Fibroblast of the aortic adventitia (primary cell): ENCODE data around the gene CFL2. TPM values are rescaled to one million over a fixed set of nuclear protein-coding genes. Genes with fewer than 3 reads are reported as not detected.

ENCODE experiments used
- DNase-seq: peaks from one replicate; pipeline ENCODE4 v3.0.0-alpha.2; 2010; ENCODE audit warnings: low read depth
- H3K4me3 ChIP-seq: 2 replicates; pipeline ENCODE4 v1.5.1; 2011; ENCODE audit warnings: low read depth, mild to moderate bottlenecking, control low read depth, low read length, moderate library complexity
- small RNA-seq: library from RNA; depleted of rRNA; stranded (forward); fragments of <200 nt; gene quantifications from one replicate; pipeline ENCODE3, GENCODE V24; 2012
- total RNA-seq: library from RNA; depleted of rRNA; stranded (reverse); fragments of >200 nt; gene quantifications from 2 replicates; pipeline ENCODE4 v1.2.3, GENCODE V29; 2012; ENCODE audit warnings: low replicate concordance
- TF ChIP-seq, protein P1 (sequence below): IDR thresholded peaks from 2 replicates; pipeline ENCODE4 v1.5.1; 2011; ENCODE audit warnings: mild to moderate bottlenecking, low read length, control low read depth, inconsistent platforms; ENCODE audit not compliant: insufficient read depth

Gene CFL2
- total RNA-seq, 1 donor = 107 TPM

DNA sequence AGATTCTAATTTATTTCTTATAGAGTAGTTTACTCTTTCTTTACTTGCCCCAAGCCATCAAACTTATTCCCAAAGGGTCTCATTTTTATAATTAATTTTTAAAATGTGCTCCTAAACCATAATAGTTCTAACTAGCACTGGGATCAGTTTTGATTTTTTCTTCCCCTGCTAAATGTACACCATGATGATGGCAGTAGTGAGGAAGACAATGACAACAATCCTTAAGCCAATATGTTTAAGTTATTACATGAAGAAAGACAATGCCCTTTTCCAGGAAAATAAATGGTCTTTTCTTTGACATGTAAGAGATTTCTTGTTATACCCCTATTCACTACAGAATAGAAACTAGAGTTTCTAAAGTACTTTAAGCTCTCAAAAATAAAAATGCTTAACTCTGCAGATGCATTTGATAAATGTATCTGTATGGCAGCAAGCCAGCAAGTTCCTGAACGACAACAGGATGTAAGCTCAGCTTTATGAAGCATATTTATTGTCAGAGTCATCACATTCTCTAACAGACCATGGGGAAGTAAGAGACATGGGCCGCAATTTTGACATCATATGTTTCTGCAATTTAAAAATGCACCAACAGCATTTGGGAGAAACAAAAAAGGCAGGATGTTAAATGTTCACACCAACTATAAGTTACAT, 48.5 kb downstream of the CFL2 start:
- DNase-seq = peak; percentile 89
- H3K4me3 ChIP-seq = no peak overlapping the region
- TF ChIP-seq, protein P1, sequence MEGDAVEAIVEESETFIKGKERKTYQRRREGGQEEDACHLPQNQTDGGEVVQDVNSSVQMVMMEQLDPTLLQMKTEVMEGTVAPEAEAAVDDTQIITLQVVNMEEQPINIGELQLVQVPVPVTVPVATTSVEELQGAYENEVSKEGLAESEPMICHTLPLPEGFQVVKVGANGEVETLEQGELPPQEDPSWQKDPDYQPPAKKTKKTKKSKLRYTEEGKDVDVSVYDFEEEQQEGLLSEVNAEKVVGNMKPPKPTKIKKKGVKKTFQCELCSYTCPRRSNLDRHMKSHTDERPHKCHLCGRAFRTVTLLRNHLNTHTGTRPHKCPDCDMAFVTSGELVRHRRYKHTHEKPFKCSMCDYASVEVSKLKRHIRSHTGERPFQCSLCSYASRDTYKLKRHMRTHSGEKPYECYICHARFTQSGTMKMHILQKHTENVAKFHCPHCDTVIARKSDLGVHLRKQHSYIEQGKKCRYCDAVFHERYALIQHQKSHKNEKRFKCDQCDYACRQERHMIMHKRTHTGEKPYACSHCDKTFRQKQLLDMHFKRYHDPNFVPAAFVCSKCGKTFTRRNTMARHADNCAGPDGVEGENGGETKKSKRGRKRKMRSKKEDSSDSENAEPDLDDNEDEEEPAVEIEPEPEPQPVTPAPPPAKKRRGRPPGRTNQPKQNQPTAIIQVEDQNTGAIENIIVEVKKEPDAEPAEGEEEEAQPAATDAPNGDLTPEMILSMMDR = no peak

DNA sequence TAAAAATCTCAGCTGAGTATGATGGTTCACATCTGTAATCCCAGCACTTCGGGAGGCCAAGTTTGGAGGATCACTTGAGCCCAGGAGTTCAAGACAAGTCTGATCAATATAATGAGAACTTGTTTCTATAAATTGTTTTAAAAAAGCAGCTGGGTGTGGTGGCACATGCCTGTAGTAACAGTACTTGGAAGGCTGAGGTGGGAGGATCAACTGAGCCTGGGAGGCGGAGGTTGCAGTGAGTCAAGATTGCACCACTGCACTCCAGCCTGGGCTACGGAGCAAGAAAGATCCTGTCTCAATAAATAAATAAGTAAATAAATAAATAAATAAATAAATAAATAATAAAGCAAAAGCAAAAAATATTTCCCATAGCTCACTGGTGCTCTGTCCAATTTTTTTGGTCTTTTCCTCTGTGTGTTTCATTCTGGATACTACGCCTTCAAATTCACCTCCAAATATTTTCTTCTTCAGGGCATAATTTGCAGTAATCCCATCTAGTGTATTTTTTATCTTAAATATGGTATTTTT, 51.8 kb downstream of the CFL2 start:
- H3K4me3 ChIP-seq = no peak overlapping the region
- no peak for DNase-seq
- TF ChIP-seq, protein P1 = no peak

DNA sequence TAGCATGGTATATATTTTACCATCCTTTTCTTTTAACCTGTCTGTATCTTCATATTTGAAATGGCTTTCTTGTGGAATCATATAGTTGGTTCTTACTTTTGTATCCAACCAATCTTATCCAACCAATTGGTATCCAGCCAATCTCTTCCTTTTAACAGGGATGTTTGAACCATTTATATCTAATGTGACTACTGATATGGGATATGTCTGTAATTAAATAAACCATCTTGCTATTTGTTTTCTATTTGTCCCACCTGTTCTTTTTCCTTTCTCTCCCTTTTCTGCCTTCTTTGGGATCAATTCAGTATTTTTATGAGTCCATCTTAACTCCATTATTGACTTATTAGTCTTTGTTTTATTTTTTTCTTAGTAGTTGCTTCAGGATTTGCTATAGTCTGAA, 53.6 kb downstream of the CFL2 start:
- no peak for DNase-seq
- H3K4me3 ChIP-seq = no peak overlapping the region
- TF ChIP-seq, protein P1 = no peak

Small RNA genes within 50 kb of the gene (small RNA-seq; reads per million reads assigned to genes)
- gene RNU6-1261P = not detected

Other genes with a start within 250 kb of the CFL2 start
- 53.6 and 56.1 TPM in 2 replicates for gene EAPP, start 174.9 kb downstream of the CFL2 start, total RNA-seq
- gene SNX6, start 84.4 kb downstream of the CFL2 start, total RNA-seq = 252 and 258 TPM in 2 replicates
- gene BAZ1A, start 160.8 kb upstream of the CFL2 start, total RNA-seq = 21.7 and 32.4 TPM in 2 replicates